ENCODE results near the gene CHST2. TPM values are rescaled to one million over a fixed set of nuclear protein-coding genes. Genes with fewer than 3 reads are reported as not detected.

Gene CHST2
- total and polyA plus RNA-seq, 4 experiments from 2014 or later, result 0.71 to 2.9 (median 1.1) TPM

Other genes with a start within 250 kb of the CHST2 start
- not detected for gene PCOLCE2, start 230.7 kb upstream of the CHST2 start, total RNA-seq
- not detected for gene PCOLCE2, start 230.7 kb upstream of the CHST2 start, polyA plus RNA-seq
- not detected for gene PAQR9, start 156.1 kb upstream of the CHST2 start, total RNA-seq
- gene PAQR9, start 156.1 kb upstream of the CHST2 start, polyA plus RNA-seq, result not detected
- 100 to 1,000 TPM; 137 TPM for gene U2SURP, start 118.2 kb upstream of the CHST2 start, total RNA-seq
- 100 to 1,000 TPM in 1 of 2 donors, 10 to 100 TPM in 1; 97.6 to 115 TPM for gene U2SURP, start 118.2 kb upstream of the CHST2 start, polyA plus RNA-seq